Trophoblast cell (in vitro differentiated cells and primary cell): Measurements from ENCODE around the gene MTNR1B.

Experiments used
- DNase-seq, 2 donors: peaks; one replicate each; pipeline ENCODE4 v3.0.0-alpha.2; 2016
- H2AFZ ChIP-seq: 2 replicates; pipeline ENCODE4 v1.6.1; 2013; ENCODE audit warnings: low read length, moderate library complexity, mild to moderate bottlenecking; ENCODE audit not compliant: insufficient read depth, poor library complexity
- H2AK5ac ChIP-seq: 2 replicates; pipeline ENCODE4 v1.6.1; 2013; ENCODE audit warnings: mild to moderate bottlenecking, low read length
- H2BK120ac ChIP-seq: 2 replicates; pipeline ENCODE4 v1.6.1; 2013; ENCODE audit warnings: low read length, mild to moderate bottlenecking, moderate library complexity; ENCODE audit not compliant: insufficient read depth, poor library complexity
- H2BK12ac ChIP-seq: 2 replicates; pipeline ENCODE4 v1.6.1; 2013; ENCODE audit warnings: mild to moderate bottlenecking, low read length, moderate library complexity
- H2BK5ac ChIP-seq: 2 replicates; pipeline ENCODE4 v1.6.1; 2013; ENCODE audit warnings: low read length, low read depth, moderate library complexity, mild to moderate bottlenecking; ENCODE audit not compliant: poor library complexity
- H3K14ac ChIP-seq: 2 replicates; pipeline ENCODE4 v1.6.1; 2013; ENCODE audit warnings: mild to moderate bottlenecking, low read length
- H3K18ac ChIP-seq: 2 replicates; pipeline ENCODE4 v1.6.1; 2013; ENCODE audit warnings: mild to moderate bottlenecking, low read length
- H3K23ac ChIP-seq: 2 replicates; pipeline ENCODE4 v1.6.1; 2013; ENCODE audit warnings: low read length
- H3K27ac ChIP-seq: 2 replicates; pipeline ENCODE4 v1.5.1; 2013; ENCODE audit warnings: low read depth, mild to moderate bottlenecking, inconsistent platforms, low read length, moderate library complexity
- H3K27me3 ChIP-seq: 2 replicates; pipeline ENCODE4 v1.6.1; 2013; ENCODE audit warnings: inconsistent platforms, mild to moderate bottlenecking, low read length, moderate library complexity; ENCODE audit not compliant: insufficient read depth
- H3K36me3 ChIP-seq, 2 experiments: 1 replicate in 1 of 2; 2 replicates in 1 of 2; pipeline ENCODE4 v1.6.1; 2013; ENCODE audit warnings: low read length in 2 of 2, mild to moderate bottlenecking in 2 of 2, moderate library complexity in 1 of 2; ENCODE audit not compliant: insufficient read depth in 2 of 2, control insufficient read depth in 1 of 2
- H3K4ac ChIP-seq: 2 replicates; pipeline ENCODE4 v1.6.1; 2013; ENCODE audit warnings: low read depth, mild to moderate bottlenecking, low read length, moderate library complexity
- H3K4me1 ChIP-seq, 2 experiments: 1 replicate in 1 of 2; 2 replicates in 1 of 2; pipeline ENCODE4 v1.6.1; 2013; ENCODE audit warnings: low read length in 2 of 2, mild to moderate bottlenecking in 2 of 2, moderate library complexity in 1 of 2; ENCODE audit not compliant: insufficient read depth in 2 of 2, control insufficient read depth in 1 of 2
- H3K4me2 ChIP-seq: 2 replicates; pipeline ENCODE4 v1.6.1; 2013; ENCODE audit warnings: inconsistent platforms, mild to moderate bottlenecking, low read length, moderate library complexity
- H3K4me3 ChIP-seq: 2 replicates; pipeline ENCODE4 v1.5.1; 2013; ENCODE audit warnings: mild to moderate bottlenecking, low read depth, low read length, inconsistent platforms
- H3K79me1 ChIP-seq: one replicate; pipeline ENCODE4 v1.6.1; 2013; ENCODE audit warnings: low read length
- H3K79me2 ChIP-seq: 2 replicates; pipeline ENCODE4 v1.6.1; 2013; ENCODE audit warnings: low read length, mild to moderate bottlenecking; ENCODE audit not compliant: control insufficient read depth, insufficient read depth, poor library complexity
- H3K9ac ChIP-seq: 2 replicates; pipeline ENCODE4 v1.6.1; 2013; ENCODE audit warnings: mild to moderate bottlenecking, low read length
- H3K9me3 ChIP-seq: 2 replicates; pipeline ENCODE4 v1.6.1; 2013; ENCODE audit warnings: low read depth, mild to moderate bottlenecking, control low read depth, inconsistent platforms, low read length; ENCODE audit not compliant: insufficient read depth
- H4K12ac ChIP-seq: 2 replicates; pipeline ENCODE4 v1.6.1; 2013; ENCODE audit warnings: low read depth, mild to moderate bottlenecking, low read length, moderate library complexity
- H4K8ac ChIP-seq: 2 replicates; pipeline ENCODE4 v1.6.1; 2013; ENCODE audit warnings: low read depth, mild to moderate bottlenecking, low read length, moderate library complexity
- H4K91ac ChIP-seq: one replicate; pipeline ENCODE4 v1.6.1; 2013; ENCODE audit warnings: low read depth, mild to moderate bottlenecking, low read length, moderate library complexity
- WGBS: extraction: QIAGEN DNeasy Blood & Tissue Kit; methylation state at CpG from one replicate; pipeline ENCODE4 v1.1.7; 2013; ENCODE audit warnings: missing lambda C conversion rate; ENCODE audit not compliant: insufficient read length, insufficient coverage; ENCODE audit errors: extremely low coverage; 5-methylcytosine and 5-hydroxymethylcytosine counted together

Gene MTNR1B

DNA sequence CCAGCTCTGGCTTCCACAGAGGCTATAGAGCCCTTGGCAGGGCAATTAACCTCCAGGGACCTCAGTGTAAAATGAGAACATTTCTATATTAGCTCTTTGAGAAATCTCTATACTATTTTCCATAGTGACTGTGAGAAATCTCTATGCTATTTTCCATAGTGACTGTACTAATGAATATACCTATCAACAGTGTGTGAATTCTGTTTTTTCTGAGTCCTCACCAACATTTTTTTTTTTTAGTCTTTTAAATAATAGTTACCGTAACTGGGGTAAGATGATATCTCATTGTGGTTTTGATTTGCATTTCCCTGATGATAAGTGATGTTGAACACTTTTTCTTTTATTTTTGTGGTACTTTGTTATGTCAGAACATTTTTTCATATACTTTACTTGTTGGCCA is 7.0 kb upstream of the MTNR1B start:
- H4K91ac ChIP-seq = no peak overlapping the region
- H2BK5ac ChIP-seq = no peak overlapping the region
- no peak for DNase-seq
- H3K9ac ChIP-seq = no peak overlapping the region
- H3K9me3 ChIP-seq = no peaks in the 10 kb centered on the region
- no peak overlapping the region for H2AK5ac ChIP-seq
- no peak overlapping the region for H4K8ac ChIP-seq
- no peaks in the 10 kb centered on the region for H3K79me2 ChIP-seq
- H4K12ac ChIP-seq = no peak overlapping the region
- no peak overlapping the region for H3K4me3 ChIP-seq
- no peaks in the 10 kb centered on the region for H3K27me3 ChIP-seq
- H2BK12ac ChIP-seq = no peak overlapping the region
- H3K79me1 ChIP-seq = no peaks in the 10 kb centered on the region
- no peak overlapping the region for H2AFZ ChIP-seq
- no peaks in the 10 kb centered on the region for H3K4me1 ChIP-seq
- H3K27ac ChIP-seq = no peak overlapping the region
- H3K14ac ChIP-seq = no peak overlapping the region
- H3K23ac ChIP-seq = no peak overlapping the region
- H3K36me3 ChIP-seq = no peaks in the 10 kb centered on the region
- H2BK120ac ChIP-seq = no peak overlapping the region
- H3K4me2 ChIP-seq = no peak overlapping the region
- no CpG with 5 or more reads among the region's 1 CpG for WGBS
- H3K18ac ChIP-seq = no peak overlapping the region
- H3K4ac ChIP-seq = no peak overlapping the region

DNA sequence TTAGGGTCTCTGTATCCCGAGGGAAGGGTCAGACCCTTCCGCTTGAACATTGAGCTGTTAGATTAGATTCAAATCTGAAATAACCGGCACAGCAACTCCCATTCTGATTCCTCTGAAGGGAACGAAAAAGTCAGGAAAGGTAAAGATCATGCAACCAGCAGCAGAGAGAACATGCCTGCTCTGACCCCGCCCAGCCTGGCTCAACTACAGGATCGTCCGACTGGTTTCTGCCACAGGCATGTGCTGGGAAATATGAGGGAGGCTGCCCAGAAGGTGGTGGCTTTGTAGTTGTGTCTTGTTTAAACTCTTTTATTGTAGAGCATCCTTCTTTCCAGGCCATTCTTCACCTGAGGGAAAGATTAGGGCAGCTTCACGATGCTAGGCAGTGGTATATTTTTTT is 5.0 kb upstream of the MTNR1B start:
- Histone ChIP-seq H3K14ac (no peak overlapping the region), H3K9me3 (no peaks in the 10 kb centered on the region), H3K9ac (no peak overlapping the region), H3K79me1 (no peaks in the 10 kb centered on the region), H2AK5ac (no peak overlapping the region), H4K8ac (no peak overlapping the region), H2BK120ac (no peak overlapping the region), H2BK5ac (no peak overlapping the region), H3K4ac (no peak overlapping the region), H2BK12ac (no peak overlapping the region), H3K27me3 (peaks cover 6% of the 10 kb centered on the region), H3K23ac (no peak overlapping the region), H3K4me2 (no peak overlapping the region), H4K12ac (no peak overlapping the region), H3K27ac (no peak overlapping the region), H3K18ac (no peak overlapping the region), H3K4me3 (no peak overlapping the region), H3K4me1 (peaks cover 0 to 3% of the 10 kb centered on the region in 2 experiments), H3K79me2 (no peaks in the 10 kb centered on the region), H3K36me3 (no peaks in the 10 kb centered on the region), H4K91ac (no peak overlapping the region), H2AFZ (no peak overlapping the region)
- WGBS = no CpG with 5 or more reads among the region's 8 CpGs
- DNase-seq = peak; percentile 81 to 84

- H2BK12ac ChIP-seq = no peak overlapping the region
- H3K27ac ChIP-seq = no peak overlapping the region
- H3K4me2 ChIP-seq = no peak overlapping the region
- H2AFZ ChIP-seq = no peak overlapping the region
- H3K14ac ChIP-seq = no peak overlapping the region
- WGBS = no CpG with 5 or more reads among the region's 2 CpGs
- no peak overlapping the region for H3K4ac ChIP-seq
- H3K18ac ChIP-seq = no peak overlapping the region
- H2BK120ac ChIP-seq = no peak overlapping the region
- H3K79me1 ChIP-seq = no peaks in the 10 kb centered on the region
- no peak overlapping the region for H3K9ac ChIP-seq
- DNase-seq = no peak
- no peak overlapping the region for H4K91ac ChIP-seq
- peaks cover 0 to 3% of the 10 kb centered on the region in 2 experiments for H3K4me1 ChIP-seq
- H3K36me3 ChIP-seq = no peaks in the 10 kb centered on the region
- H3K9me3 ChIP-seq = peaks cover 3% of the 10 kb centered on the region
- H2AK5ac ChIP-seq = no peak overlapping the region
- no peak overlapping the region for H3K4me3 ChIP-seq
- H4K12ac ChIP-seq = no peak overlapping the region
- no peaks in the 10 kb centered on the region for H3K79me2 ChIP-seq
- H3K23ac ChIP-seq = no peak overlapping the region
- peaks cover 13% of the 10 kb centered on the region for H3K27me3 ChIP-seq
- no peak overlapping the region for H4K8ac ChIP-seq
- H2BK5ac ChIP-seq = no peak overlapping the region
Measured at GRCh38 chr11:92965196-92965595, 4.3 kb upstream of the MTNR1B start.

GRCh38 chr11:92967178-92967577 is 2.3 kb upstream of the MTNR1B start:
- Histone ChIP-seq H3K4me3 (no peak overlapping the region), H2BK12ac (no peak overlapping the region), H3K9ac (no peak overlapping the region), H3K14ac (no peak overlapping the region), H2BK120ac (no peak overlapping the region), H2AFZ (no peak overlapping the region), H4K91ac (no peak overlapping the region), H3K36me3 (no peaks in the 10 kb centered on the region), H3K79me2 (no peaks in the 10 kb centered on the region), H3K18ac (no peak overlapping the region), H4K8ac (no peak overlapping the region), H3K27me3 (peaks cover 15% of the 10 kb centered on the region), H3K23ac (no peak overlapping the region), H2AK5ac (no peak overlapping the region), H2BK5ac (no peak overlapping the region), H3K79me1 (no peaks in the 10 kb centered on the region), H3K27ac (no peak overlapping the region), H3K4me2 (no peak overlapping the region), H3K9me3 (peaks cover 3% of the 10 kb centered on the region), H3K4me1 (peaks cover 0 to 3% of the 10 kb centered on the region in 2 experiments), H3K4ac (no peak overlapping the region), H4K12ac (no peak overlapping the region)
- DNase-seq = no peak
- 100% methylated on average over 1 of the region's 2 CpGs for WGBS
